Suprapubic skin (tissue), 4 donors: ENCODE results near the gene CHST9. TPM values are rescaled to one million over a fixed set of nuclear protein-coding genes. Genes with fewer than 3 reads are reported as not detected.

Experiments used
- DNase-seq, 2 donors: peaks; one replicate each; pipeline ENCODE4 v3.0.0-alpha.2; 2019; ENCODE audit warnings: low spot score in 2 of 2
- H3K27ac ChIP-seq: fragments of 200-600 bp; sonication (generic); one replicate; pipeline ENCODE4 v1.5.1; 2019
- H3K27me3 ChIP-seq: fragments of 200-600 bp; sonication (generic); one replicate; pipeline ENCODE4 v1.5.1; 2019
- H3K36me3 ChIP-seq: fragments of 200-600 bp; sonication (generic); one replicate; pipeline ENCODE4 v1.5.1; 2019
- H3K4me1 ChIP-seq: fragments of 200-600 bp; sonication (generic); one replicate; pipeline ENCODE4 v1.5.1; 2019
- H3K4me3 ChIP-seq: fragments of 200-600 bp; sonication (generic); one replicate; pipeline ENCODE4 v1.5.1; 2019; ENCODE audit warnings: mild to moderate bottlenecking
- H3K9me3 ChIP-seq: fragments of 200-600 bp; sonication (generic); one replicate; pipeline ENCODE4 v1.5.1; 2019
- CTCF ChIP-seq, 2 donors: fragments of 200-600 bp in 1 of 2; fragments of 450-650 bp in 1 of 2; sonication (generic) in 1 of 2; IDR thresholded peaks; one replicate each; pipeline ENCODE4 v1.5.1; 2016 to 2019; ENCODE audit warnings: antibody characterized with exemption in 2 of 2, mild to moderate bottlenecking in 1 of 2, moderate library complexity in 1 of 2
- EP300 ChIP-seq: sonication (generic); formaldehyde crosslinking; IDR thresholded peaks from one replicate; pipeline ENCODE4 v1.6.1; 2017; ENCODE audit warnings: antibody characterized with exemption
- POLR2A ChIP-seq, 2 donors: fragments of 450-650 bp; IDR thresholded peaks; one replicate each; pipeline ENCODE4 v1.6.1; 2017; ENCODE audit warnings: antibody characterized with exemption in 2 of 2, mild to moderate bottlenecking in 2 of 2, moderate library complexity in 2 of 2
- POLR2AphosphoS5 ChIP-seq, 3 donors: sonication (generic); formaldehyde crosslinking; IDR thresholded peaks; one replicate each; pipeline ENCODE4 v1.6.1; 2017; ENCODE audit warnings: antibody characterized with exemption in 3 of 3
- WGBS: methylation state at CpG from one replicate; pipeline ENCODE4 v1.1.5; 2018; 5-methylcytosine and 5-hydroxymethylcytosine counted together
- total RNA-seq, 4 donors: library from RNA; depleted of rRNA; stranded (reverse); fragments of >200 nt; gene quantifications; one replicate each; pipeline ENCODE4 v1.1.0, GENCODE V29; 2016

The CHST9 gene
- total RNA-seq, 4 donors from 2014 or later = 0.08 to 2.0 (median 0.33) TPM

GRCh38 chr18:26919201-26919600 is 265.9 kb downstream of the CHST9 start:
- 46% methylated on average over 2 of the region's 2 CpGs for WGBS
- no peak for DNase-seq
- Histone ChIP-seq H3K27ac (no peak overlapping the region), H3K27me3 (no peaks in the 10 kb centered on the region), H3K4me3 (no peak overlapping the region), H3K9me3 (peaks cover 3% of the 10 kb centered on the region), H3K4me1 (no peaks in the 10 kb centered on the region), H3K36me3 (no peaks in the 10 kb centered on the region)
- TF ChIP-seq POLR2A (IDR thresholded peaks at IDR 0.05) (no peak), POLR2AphosphoS5 (IDR thresholded peaks at IDR 0.05) (no peak), CTCF (IDR thresholded peaks at IDR 0.05) (no peak), EP300 (no peak)

GRCh38 chr18:26911840-26912239 is 273.3 kb downstream of the CHST9 start:
- H3K4me3 ChIP-seq = no peak overlapping the region
- H3K4me1 ChIP-seq = no peaks in the 10 kb centered on the region
- H3K27me3 ChIP-seq = no peaks in the 10 kb centered on the region
- no peaks in the 10 kb centered on the region for H3K9me3 ChIP-seq
- no peak overlapping the region for H3K27ac ChIP-seq
- no peak for DNase-seq
- no peaks in the 10 kb centered on the region for H3K36me3 ChIP-seq
- WGBS = 51% methylated on average over 4 of the region's 4 CpGs
- TF ChIP-seq POLR2AphosphoS5 (IDR thresholded peaks at IDR 0.05) (no peak), EP300 (no peak), POLR2A (IDR thresholded peaks at IDR 0.05) (no peak), CTCF (IDR thresholded peaks at IDR 0.05) (no peak)

GRCh38 chr18:26909599-26910290 is 275.4 kb downstream of the CHST9 start:
- 26% methylated on average over 5 of the region's 5 CpGs for WGBS
- H3K4me3 ChIP-seq = no peak overlapping the region
- no peak for DNase-seq

GRCh38 chr18:26908906-26909305 is 276.2 kb downstream of the CHST9 start:
- DNase-seq = no peak
- no peaks in the 10 kb centered on the region for H3K9me3 ChIP-seq
- no peaks in the 10 kb centered on the region for H3K36me3 ChIP-seq
- TF ChIP-seq CTCF (IDR thresholded peaks at IDR 0.05) (no peak), POLR2AphosphoS5 (IDR thresholded peaks at IDR 0.05) (no peak), EP300 (no peak), POLR2A (IDR thresholded peaks at IDR 0.05) (no peak)
- no peak overlapping the region for H3K27ac ChIP-seq
- H3K27me3 ChIP-seq = no peaks in the 10 kb centered on the region
- 68% methylated on average over 3 of the region's 3 CpGs for WGBS
- no peak overlapping the region for H3K4me3 ChIP-seq
- no peaks in the 10 kb centered on the region for H3K4me1 ChIP-seq

More at GRCh38 chr18:26909599-26910290, 275.4 kb downstream of the CHST9 start:
- H3K9me3 ChIP-seq = no peaks in the 10 kb centered on the region
- no peaks in the 10 kb centered on the region for H3K36me3 ChIP-seq
- no peak overlapping the region for H3K27ac ChIP-seq
- H3K27me3 ChIP-seq = no peaks in the 10 kb centered on the region
- TF ChIP-seq EP300 (no peak), POLR2AphosphoS5 (IDR thresholded peaks at IDR 0.05) (no peak), POLR2A (IDR thresholded peaks at IDR 0.05) (no peak), CTCF (IDR thresholded peaks at IDR 0.05) (no peak)
- H3K4me1 ChIP-seq = no peaks in the 10 kb centered on the region

- Histone ChIP-seq H3K9me3 (no peaks in the 10 kb centered on the region), H3K27ac (no peak overlapping the region), H3K36me3 (no peaks in the 10 kb centered on the region), H3K4me1 (no peaks in the 10 kb centered on the region), H3K4me3 (no peak overlapping the region), H3K27me3 (no peaks in the 10 kb centered on the region)
- 95% methylated on average over 5 of the region's 5 CpGs for WGBS
- TF ChIP-seq POLR2A (IDR thresholded peaks at IDR 0.05) (no peak), POLR2AphosphoS5 (IDR thresholded peaks at IDR 0.05) (no peak), CTCF (IDR thresholded peaks at IDR 0.05) (no peak), EP300 (no peak)
- no peak for DNase-seq
Observed at GRCh38 chr18:26902291-26902690, 282.8 kb downstream of the CHST9 start.
